Smooth muscle cell (in vitro differentiated cells): ENCODE results near the gene SLC23A3. TPM values are rescaled to one million over a fixed set of nuclear protein-coding genes. Genes with fewer than 3 reads are reported as not detected.
A peak's percentile ranks its signal among the peaks of the same experiment; 100 is the strongest.

ENCODE experiments used
- DNase-seq: peaks from one replicate; lab custom pipeline; 2025; ENCODE audit not compliant: unreplicated experiment; lab: John Stamatoyannopoulos, UW
- H2AFZ ChIP-seq: fragments of 200-600 bp; sonication (generic); 2 replicates; pipeline ENCODE4 v1.6.0; 2016; ENCODE audit warnings: antibody characterized with exemption, low read depth, mild to moderate bottlenecking
- H3F3A ChIP-seq: fragments of 200-600 bp; sonication (generic); 2 replicates; pipeline ENCODE4 v1.6.0; 2017; ENCODE audit warnings: antibody characterized with exemption, low read depth
- H3K27ac ChIP-seq: fragments of 200-600 bp; sonication (generic); 2 replicates; pipeline ENCODE4 v1.5.1; 2016; ENCODE audit warnings: low read depth, mild to moderate bottlenecking
- H3K27me3 ChIP-seq: fragments of 200-600 bp; sonication (generic); 2 replicates; pipeline ENCODE4 v1.6.1; 2016; ENCODE audit warnings: low read depth, mild to moderate bottlenecking
- H3K36me3 ChIP-seq: fragments of 200-600 bp; sonication (generic); 2 replicates; pipeline ENCODE4 v1.5.1; 2016; ENCODE audit warnings: low read depth
- H3K4me1 ChIP-seq: fragments of 200-600 bp; sonication (generic); 2 replicates; pipeline ENCODE4 v1.5.1; 2016; ENCODE audit warnings: low read depth
- H3K4me2 ChIP-seq: fragments of 200-600 bp; sonication (generic); 2 replicates; pipeline ENCODE4 v1.6.0; 2016; ENCODE audit warnings: mild to moderate bottlenecking
- H3K4me3 ChIP-seq: fragments of 200-600 bp; sonication (generic); 2 replicates; pipeline ENCODE4 v1.5.1; 2016; ENCODE audit warnings: mild to moderate bottlenecking
- H3K79me2 ChIP-seq: fragments of 200-600 bp; sonication (generic); 2 replicates; pipeline ENCODE4 v1.6.0; 2016; ENCODE audit warnings: low read depth, mild to moderate bottlenecking
- H3K9ac ChIP-seq: fragments of 200-600 bp; sonication (generic); 2 replicates; pipeline ENCODE4 v1.6.0; 2016; ENCODE audit warnings: low read depth
- H3K9me3 ChIP-seq: fragments of 200-600 bp; sonication (generic); replicated peaks from 2 replicates; pipeline ENCODE4 v1.5.1; 2016; ENCODE audit warnings: low read depth
- H4K20me1 ChIP-seq: fragments of 200-600 bp; sonication (generic); 2 replicates; pipeline ENCODE4 v1.6.0; 2016; ENCODE audit warnings: low read depth
- WGBS: methylation state at CpG from one replicate; pipeline ENCODE4 v1.1.7; 2016; ENCODE audit warnings: low lambda C conversion rate; 5-methylcytosine and 5-hydroxymethylcytosine counted together
- polyA plus RNA-seq: library from polyadenylated mRNA; unstranded; fragments of >200 nt; fragmentation: Nextera tagmentation; extraction: Ambion mirVana; gene quantifications from 2 replicates; pipeline ENCODE4 v1.2.1, GENCODE V29; 2016
- total RNA-seq: library from RNA; depleted of rRNA; stranded (reverse); fragments of >200 nt; gene quantifications from 2 replicates; pipeline ENCODE4 v1.2.3, GENCODE V29; 2014
- TF ChIP-seq, protein P1 (sequence below): fragments of 200-600 bp; sonication (generic); IDR thresholded peaks from 2 replicates; pipeline ENCODE4 v1.5.1; 2017; ENCODE audit warnings: borderline replicate concordance, mild to moderate bottlenecking, antibody characterized with exemption; ENCODE audit not compliant: insufficient read depth, poor library complexity, severe bottlenecking

Gene SLC23A3
- total and polyA plus RNA-seq, 2 experiments from 2014 or later: not detected

DNA sequence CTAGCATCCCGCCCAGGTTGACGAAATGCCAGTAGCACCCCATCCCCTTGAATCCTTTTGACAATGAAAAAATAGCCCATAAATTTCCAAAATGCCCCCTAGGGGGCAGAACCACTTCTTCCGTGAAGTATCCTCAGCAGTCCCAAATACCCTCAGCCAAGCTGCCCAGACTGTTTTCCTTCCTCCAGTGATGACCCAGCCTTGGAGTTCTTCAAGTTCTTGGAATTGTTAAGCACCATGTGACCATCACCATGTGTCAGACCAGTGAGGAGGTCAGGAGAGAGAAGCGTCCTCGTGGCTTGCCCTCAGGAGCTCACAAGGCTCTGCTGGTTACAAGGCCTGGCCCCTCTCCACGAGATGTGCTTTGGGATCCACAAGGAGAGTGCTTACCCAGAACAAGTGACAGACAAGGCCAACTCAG, 1.4 kb upstream of the SLC23A3 start:
- 34% methylated on average over 6 of the region's 6 CpGs for WGBS
- Histone ChIP-seq H3K27ac (peak overlapping the region; percentile 30), H2AFZ (no peak overlapping the region), H3K36me3 (no peaks in the 10 kb centered on the region), H4K20me1 (no peaks in the 10 kb centered on the region), H3K27me3 (no peaks in the 10 kb centered on the region), H3K79me2 (no peaks in the 10 kb centered on the region), H3K9me3 (no peaks in the 10 kb centered on the region), H3K4me1 (peaks cover 4% of the 10 kb centered on the region), H3K4me3 (no peak overlapping the region), H3K4me2 (no peak overlapping the region), H3F3A (peaks cover 3% of the 10 kb centered on the region), H3K9ac (no peak overlapping the region)
- DNase-seq: peak; percentile 6
- TF ChIP-seq, protein P1, sequence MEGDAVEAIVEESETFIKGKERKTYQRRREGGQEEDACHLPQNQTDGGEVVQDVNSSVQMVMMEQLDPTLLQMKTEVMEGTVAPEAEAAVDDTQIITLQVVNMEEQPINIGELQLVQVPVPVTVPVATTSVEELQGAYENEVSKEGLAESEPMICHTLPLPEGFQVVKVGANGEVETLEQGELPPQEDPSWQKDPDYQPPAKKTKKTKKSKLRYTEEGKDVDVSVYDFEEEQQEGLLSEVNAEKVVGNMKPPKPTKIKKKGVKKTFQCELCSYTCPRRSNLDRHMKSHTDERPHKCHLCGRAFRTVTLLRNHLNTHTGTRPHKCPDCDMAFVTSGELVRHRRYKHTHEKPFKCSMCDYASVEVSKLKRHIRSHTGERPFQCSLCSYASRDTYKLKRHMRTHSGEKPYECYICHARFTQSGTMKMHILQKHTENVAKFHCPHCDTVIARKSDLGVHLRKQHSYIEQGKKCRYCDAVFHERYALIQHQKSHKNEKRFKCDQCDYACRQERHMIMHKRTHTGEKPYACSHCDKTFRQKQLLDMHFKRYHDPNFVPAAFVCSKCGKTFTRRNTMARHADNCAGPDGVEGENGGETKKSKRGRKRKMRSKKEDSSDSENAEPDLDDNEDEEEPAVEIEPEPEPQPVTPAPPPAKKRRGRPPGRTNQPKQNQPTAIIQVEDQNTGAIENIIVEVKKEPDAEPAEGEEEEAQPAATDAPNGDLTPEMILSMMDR: peak; percentile 71

DNA sequence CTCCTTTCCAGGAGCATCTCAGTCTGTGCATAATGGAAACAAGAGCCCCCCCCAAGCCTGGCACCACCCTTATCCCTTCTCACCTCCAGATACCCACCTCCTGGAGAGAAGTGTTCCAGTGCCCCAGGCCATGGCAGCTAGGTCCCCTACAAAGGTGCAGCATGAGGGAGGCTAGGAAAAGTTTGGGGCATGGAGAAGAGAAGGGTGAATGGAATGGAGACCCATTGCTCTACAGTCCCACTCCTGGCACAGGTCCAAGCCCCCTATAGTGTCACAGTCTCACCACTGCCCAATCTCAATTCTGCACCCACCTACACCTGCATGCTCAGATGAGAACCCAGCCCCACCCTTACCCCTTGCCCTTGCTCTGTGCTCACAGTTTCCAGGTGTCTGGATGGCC, 897 bp downstream of the SLC23A3 start:
- Histone ChIP-seq H3K27ac (no peak overlapping the region), H2AFZ (no peak overlapping the region), H3K36me3 (no peaks in the 10 kb centered on the region), H3K4me1 (no peaks in the 10 kb centered on the region), H3K4me3 (no peak overlapping the region), H3K4me2 (no peak overlapping the region), H4K20me1 (no peaks in the 10 kb centered on the region), H3K9ac (no peak overlapping the region), H3K79me2 (no peaks in the 10 kb centered on the region), H3K27me3 (no peaks in the 10 kb centered on the region), H3F3A (peaks cover 3% of the 10 kb centered on the region), H3K9me3 (no peaks in the 10 kb centered on the region)
- TF ChIP-seq, protein P1: no peak
- DNase-seq: no peak

DNA sequence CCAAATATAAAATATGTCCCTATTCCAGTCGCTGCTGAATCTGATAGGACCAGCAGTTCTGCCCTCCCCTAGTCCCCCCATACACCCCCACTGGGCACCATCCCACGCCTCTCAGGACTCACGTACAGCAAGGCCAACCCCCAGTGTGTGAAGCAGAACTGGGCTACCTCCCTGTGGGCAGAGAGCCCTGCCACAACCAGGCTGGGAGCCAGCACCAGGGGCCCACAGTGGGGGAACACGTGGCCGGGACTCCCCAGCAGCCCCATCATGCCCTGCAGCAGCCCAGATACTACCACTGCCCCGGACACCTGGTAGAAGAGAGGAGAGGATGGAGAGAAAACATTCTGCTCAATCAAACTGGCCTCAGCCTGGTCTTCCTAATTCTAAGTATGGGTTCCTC, 1.3 kb downstream of the SLC23A3 start:
- no peak for DNase-seq
- Histone ChIP-seq H3K4me1 (no peaks in the 10 kb centered on the region), H3K9ac (no peak overlapping the region), H3K36me3 (no peaks in the 10 kb centered on the region), H3K27ac (no peak overlapping the region), H3K4me2 (no peak overlapping the region), H3K27me3 (no peaks in the 10 kb centered on the region), H3F3A (peaks cover 3% of the 10 kb centered on the region), H4K20me1 (no peaks in the 10 kb centered on the region), H3K9me3 (no peaks in the 10 kb centered on the region), H3K4me3 (no peak overlapping the region), H2AFZ (no peak overlapping the region), H3K79me2 (no peaks in the 10 kb centered on the region)
- TF ChIP-seq, protein P1: no peak
- WGBS: 82% methylated on average over 6 of the region's 6 CpGs

DNA sequence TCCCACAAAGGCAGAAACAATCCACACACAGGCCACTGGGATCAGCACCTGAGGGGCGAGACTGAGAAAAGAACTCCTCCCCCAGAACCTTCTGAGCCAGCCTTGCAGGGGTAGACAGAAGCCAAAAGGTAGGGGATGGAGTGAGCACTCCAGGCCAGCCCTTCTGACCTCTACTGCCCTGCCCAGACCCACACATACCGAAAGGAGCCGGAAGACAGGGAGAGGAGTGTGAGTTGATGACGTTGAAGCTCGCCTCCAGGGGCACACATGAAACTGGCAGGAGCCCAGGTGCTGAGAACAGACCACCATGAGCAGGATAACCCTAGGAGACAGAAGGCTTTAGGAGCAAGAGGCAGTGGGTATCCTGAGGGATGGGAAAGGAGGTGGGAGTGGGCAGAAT, 1.8 kb downstream of the SLC23A3 start:
- Histone ChIP-seq H2AFZ (no peak overlapping the region), H3K4me3 (no peak overlapping the region), H4K20me1 (no peaks in the 10 kb centered on the region), H3K9ac (no peak overlapping the region), H3K79me2 (no peaks in the 10 kb centered on the region), H3K4me1 (no peaks in the 10 kb centered on the region), H3K27ac (no peak overlapping the region), H3K9me3 (no peaks in the 10 kb centered on the region), H3K36me3 (no peaks in the 10 kb centered on the region), H3K27me3 (no peaks in the 10 kb centered on the region), H3K4me2 (no peak overlapping the region), H3F3A (peaks cover 3% of the 10 kb centered on the region)
- TF ChIP-seq, protein P1: no peak
- WGBS: 79% methylated on average over 5 of the region's 5 CpGs
- DNase-seq: no peak
